Measurements from ENCODE around the gene ZNF831. TPM values are rescaled to one million over a fixed set of nuclear protein-coding genes. Genes with fewer than 3 reads are reported as not detected.

The ZNF831 gene
- total RNA-seq, 1 experiment from 2014 or later = not detected

DNA sequence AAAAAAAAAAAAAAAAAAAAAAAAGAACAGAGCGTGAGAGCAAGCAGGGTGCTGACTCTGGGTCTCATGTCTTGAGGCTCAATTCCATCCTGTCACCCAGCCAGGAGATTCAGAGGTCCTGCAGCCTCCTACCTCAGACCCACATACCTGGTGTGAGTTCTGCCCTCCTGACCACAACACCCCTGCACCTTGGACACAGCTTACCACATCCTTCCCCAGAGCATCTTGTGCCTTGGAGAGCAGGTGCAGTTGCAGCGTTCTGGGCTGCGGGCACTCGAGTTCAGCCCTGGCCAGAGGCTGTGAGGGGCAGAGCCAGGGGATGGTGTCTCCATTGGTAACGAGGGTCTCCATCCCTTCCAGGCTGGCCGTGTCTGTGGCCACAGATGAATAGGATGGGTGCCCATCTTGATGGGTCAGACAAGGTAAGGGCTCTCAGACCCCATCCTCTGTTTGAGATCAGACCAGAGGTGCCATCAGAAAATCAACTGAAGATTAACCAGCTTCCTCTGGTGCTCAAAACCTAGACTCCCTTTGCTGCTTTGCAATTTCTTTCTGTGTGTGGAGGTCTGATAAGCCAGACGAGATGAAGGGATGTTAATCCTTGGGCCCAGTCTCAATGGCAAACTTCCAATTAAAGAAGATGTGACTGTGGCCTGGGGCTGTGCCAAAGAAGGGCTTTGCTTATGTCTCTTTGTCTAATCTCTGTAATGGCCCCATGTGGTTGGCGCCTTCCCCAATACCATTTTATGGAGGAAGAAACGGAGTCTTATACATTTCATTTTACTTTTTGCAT lies 14.7 kb upstream of the ZNF831 start:
- ChIA-PET POLR2A (no interaction called here), CTCF (no interaction called here)

GRCh38 chr20:59149678-59150504 lies 13.7 kb upstream of the ZNF831 start:
- H3K36me3 Mint-ChIP-seq (ENCODE audit: insufficient read depth, unreplicated experiment) = no peaks in the 10 kb centered on the region
- no peaks in the 10 kb centered on the region for H3K9me3 Mint-ChIP-seq (ENCODE audit: unreplicated experiment)
- H3K27me3 Mint-ChIP-seq (ENCODE audit: insufficient read depth, unreplicated experiment) = peaks cover 63% of the 10 kb centered on the region
- intact Hi-C loops (cut with micrococcal nuclease) = no loop called here
- H3K4me1 Mint-ChIP-seq (ENCODE audit: insufficient read depth, unreplicated experiment) = peaks cover 7% of the 10 kb centered on the region
- no peak overlapping the region for H3K27ac Mint-ChIP-seq (ENCODE audit: low read depth, unreplicated experiment)
- CTCF ChIA-PET = interaction anchor here (0.5 to 0.6 kb wide), 2 partner anchors 32 to 1005 kb away, joined by 3 read pairs; no protein-coding TSS in a partner anchor
- no peak for TF ChIP-seq CTCF (IDR thresholded peaks at IDR 0.05; ENCODE audit: unreplicated experiment)
- POLR2A ChIA-PET = no interaction called here
- no TSS peak for BruUV-seq (replicated peaks)
- no peak for DNase-seq (ENCODE audit: unreplicated experiment)
- H3K4me3 Mint-ChIP-seq (ENCODE audit: unreplicated experiment) = no peak overlapping the region

More for the DNA sequence above, 14.7 kb upstream of the ZNF831 start:
- Mint-ChIP-seq H3K36me3 (ENCODE audit: insufficient read depth, unreplicated experiment) (no peaks in the 10 kb centered on the region), H3K27me3 (ENCODE audit: insufficient read depth, unreplicated experiment) (peaks cover 63% of the 10 kb centered on the region), H3K27ac (ENCODE audit: low read depth, unreplicated experiment) (no peak overlapping the region), H3K4me1 (ENCODE audit: insufficient read depth, unreplicated experiment) (no peaks in the 10 kb centered on the region), H3K9me3 (ENCODE audit: unreplicated experiment) (no peaks in the 10 kb centered on the region), H3K4me3 (ENCODE audit: unreplicated experiment) (no peak overlapping the region)
- intact Hi-C loops (cut with micrococcal nuclease) = no loop called here
- no peak for TF ChIP-seq CTCF (IDR thresholded peaks at IDR 0.05; ENCODE audit: unreplicated experiment)
- no TSS peak for BruUV-seq (replicated peaks)
- no peak for DNase-seq (ENCODE audit: unreplicated experiment)

DNA sequence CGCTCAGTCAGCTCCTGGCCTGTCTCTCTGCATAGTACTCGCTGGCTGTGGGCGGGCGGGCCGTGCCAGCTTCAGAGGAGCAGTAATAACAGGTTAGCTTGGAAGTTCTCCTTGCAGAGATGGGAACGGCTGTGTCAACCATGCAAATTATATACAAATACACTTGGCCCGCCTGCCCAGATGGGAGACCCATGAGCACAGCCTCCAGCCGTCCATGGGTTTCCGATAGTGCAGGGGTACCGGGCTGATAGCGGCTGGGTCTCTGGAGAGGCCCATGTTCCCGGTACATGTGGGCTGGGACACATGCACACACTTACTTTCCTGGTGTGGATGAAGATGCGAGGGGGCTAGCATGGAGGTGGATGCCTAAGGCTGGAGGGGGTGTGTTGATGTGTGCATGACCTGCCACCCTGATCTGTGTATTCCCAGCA lies 12.8 kb upstream of the ZNF831 start:
- CTCF ChIA-PET = interaction anchor here (0.6 to 0.8 kb wide), 2 partner anchors 15 to 33 kb away, joined by 3 to 4 read pairs; no protein-coding TSS in a partner anchor
- no peak overlapping the region for H3K4me3 Mint-ChIP-seq (ENCODE audit: unreplicated experiment)
- TF ChIP-seq CTCF (IDR thresholded peaks at IDR 0.05; ENCODE audit: unreplicated experiment) = no peak

GRCh38 chr20:59151391-59151790 lies 12.2 kb upstream of the ZNF831 start:
- CTCF ChIA-PET = interaction anchor here (0.6 to 0.8 kb wide), 2 partner anchors 15 to 145 kb away, joined by 3 to 4 read pairs; no protein-coding TSS in a partner anchor
- H3K9me3 Mint-ChIP-seq (ENCODE audit: unreplicated experiment) = no peaks in the 10 kb centered on the region
- H3K4me3 Mint-ChIP-seq (ENCODE audit: unreplicated experiment) = no peak overlapping the region
- H3K27me3 Mint-ChIP-seq (ENCODE audit: insufficient read depth, unreplicated experiment) = peaks cover 61% of the 10 kb centered on the region
- no peak overlapping the region for H3K27ac Mint-ChIP-seq (ENCODE audit: low read depth, unreplicated experiment)
- DNase-seq (ENCODE audit: unreplicated experiment) = peak; percentile 17
- POLR2A ChIA-PET = interaction anchor here (0.9 to 1.3 kb wide), 2 partner anchors 9 to 16 kb away, joined by 3 to 4 read pairs; no protein-coding TSS in a partner anchor
- intact Hi-C loops (cut with micrococcal nuclease) = no loop called here
- TF ChIP-seq CTCF (IDR thresholded peaks at IDR 0.05; ENCODE audit: unreplicated experiment) = no peak
- BruUV-seq (replicated peaks) = no TSS peak
- peaks cover 8% of the 10 kb centered on the region for H3K4me1 Mint-ChIP-seq (ENCODE audit: insufficient read depth, unreplicated experiment)
- H3K36me3 Mint-ChIP-seq (ENCODE audit: insufficient read depth, unreplicated experiment) = no peaks in the 10 kb centered on the region

More for the DNA sequence above, 12.8 kb upstream of the ZNF831 start:
- intact Hi-C loops (cut with micrococcal nuclease) = no loop called here
- DNase-seq (ENCODE audit: unreplicated experiment) = no peak
- no TSS peak for BruUV-seq (replicated peaks)
- Mint-ChIP-seq H3K4me1 (ENCODE audit: insufficient read depth, unreplicated experiment) (peaks cover 8% of the 10 kb centered on the region), H3K27ac (ENCODE audit: low read depth, unreplicated experiment) (no peak overlapping the region), H3K27me3 (ENCODE audit: insufficient read depth, unreplicated experiment) (peaks cover 63% of the 10 kb centered on the region), H3K36me3 (ENCODE audit: insufficient read depth, unreplicated experiment) (no peaks in the 10 kb centered on the region), H3K9me3 (ENCODE audit: unreplicated experiment) (no peaks in the 10 kb centered on the region)
- POLR2A ChIA-PET = interaction anchor here (1.3 kb wide), 1 partner anchor 16 kb away, joined by 4 read pairs; no protein-coding TSS in a partner anchor

All from MCF 10A (cell line).